GM19351 (cell line): ENCODE measurements around the gene ATXN1.

ENCODE experiments used
- ATAC-seq: cut with Tn5 transposase; IDR thresholded peaks from one replicate; pipeline ENCODE4 v1.9.1; 2021; ENCODE audit warnings: mild to moderate bottlenecking, moderate library complexity; ENCODE audit not compliant: unreplicated experiment

Gene ATXN1

GRCh38 chr6:16301511-16301910 lies 459.7 kb downstream of the ATXN1 start:
- peak; percentile 57 for ATAC-seq

GRCh38 chr6:16299861-16300260 lies 461.4 kb downstream of the ATXN1 start:
- no peak for ATAC-seq

- no peak for ATAC-seq
Observed at GRCh38 chr6:16296061-16296670, 465.1 kb downstream of the ATXN1 start.

- ATAC-seq, result no peak
Observed at GRCh38 chr6:16295471-16295870, 465.8 kb downstream of the ATXN1 start.

- ATAC-seq, result no peak
Observed at GRCh38 chr6:16295060-16295459, 466.2 kb downstream of the ATXN1 start.

- no peak for ATAC-seq
Observed at GRCh38 chr6:16294371-16294770, 466.9 kb downstream of the ATXN1 start.

GRCh38 chr6:16292942-16293341 lies 468.3 kb downstream of the ATXN1 start:
- no peak for ATAC-seq

- no peak for ATAC-seq
Observed at GRCh38 chr6:16292432-16292831, 468.8 kb downstream of the ATXN1 start.

GRCh38 chr6:16291739-16292138 lies 469.5 kb downstream of the ATXN1 start:
- ATAC-seq, result no peak

GRCh38 chr6:16288163-16288562 lies 473.1 kb downstream of the ATXN1 start:
- no peak for ATAC-seq

- no peak for ATAC-seq
Observed at GRCh38 chr6:16286151-16286522, 475.1 kb downstream of the ATXN1 start.

GRCh38 chr6:16285467-16286150 lies 475.7 kb downstream of the ATXN1 start:
- ATAC-seq, result no peak

GRCh38 chr6:16284472-16284871 lies 476.8 kb downstream of the ATXN1 start:
- no peak for ATAC-seq

GRCh38 chr6:16282370-16282769 lies 478.9 kb downstream of the ATXN1 start:
- no peak for ATAC-seq

GRCh38 chr6:16279243-16279642 lies 482.0 kb downstream of the ATXN1 start:
- ATAC-seq, result no peak

GRCh38 chr6:16278750-16279149 lies 482.5 kb downstream of the ATXN1 start:
- no peak for ATAC-seq

- ATAC-seq, result no peak
Observed at GRCh38 chr6:16278048-16278724, 483.1 kb downstream of the ATXN1 start.

- ATAC-seq, result peak; percentile 83
Observed at GRCh38 chr6:16277101-16277981, 483.9 kb downstream of the ATXN1 start.

- no peak for ATAC-seq
Observed at GRCh38 chr6:16274885-16275589, 486.2 kb downstream of the ATXN1 start.

- ATAC-seq, result no peak
Observed at GRCh38 chr6:16274483-16274882, 486.8 kb downstream of the ATXN1 start.

GRCh38 chr6:16273256-16273655 lies 488.0 kb downstream of the ATXN1 start:
- ATAC-seq, result no peak
